NCI-H2196 treated with DMSO at 0.1 percent for 48 hours (cell line): ENCODE data around the gene TAF15.

Experiments used
- DNase-seq: peaks from one replicate; lab custom pipeline; 2025; ENCODE audit not compliant: unreplicated experiment; lab: John Stamatoyannopoulos, UW

The TAF15 gene

DNA sequence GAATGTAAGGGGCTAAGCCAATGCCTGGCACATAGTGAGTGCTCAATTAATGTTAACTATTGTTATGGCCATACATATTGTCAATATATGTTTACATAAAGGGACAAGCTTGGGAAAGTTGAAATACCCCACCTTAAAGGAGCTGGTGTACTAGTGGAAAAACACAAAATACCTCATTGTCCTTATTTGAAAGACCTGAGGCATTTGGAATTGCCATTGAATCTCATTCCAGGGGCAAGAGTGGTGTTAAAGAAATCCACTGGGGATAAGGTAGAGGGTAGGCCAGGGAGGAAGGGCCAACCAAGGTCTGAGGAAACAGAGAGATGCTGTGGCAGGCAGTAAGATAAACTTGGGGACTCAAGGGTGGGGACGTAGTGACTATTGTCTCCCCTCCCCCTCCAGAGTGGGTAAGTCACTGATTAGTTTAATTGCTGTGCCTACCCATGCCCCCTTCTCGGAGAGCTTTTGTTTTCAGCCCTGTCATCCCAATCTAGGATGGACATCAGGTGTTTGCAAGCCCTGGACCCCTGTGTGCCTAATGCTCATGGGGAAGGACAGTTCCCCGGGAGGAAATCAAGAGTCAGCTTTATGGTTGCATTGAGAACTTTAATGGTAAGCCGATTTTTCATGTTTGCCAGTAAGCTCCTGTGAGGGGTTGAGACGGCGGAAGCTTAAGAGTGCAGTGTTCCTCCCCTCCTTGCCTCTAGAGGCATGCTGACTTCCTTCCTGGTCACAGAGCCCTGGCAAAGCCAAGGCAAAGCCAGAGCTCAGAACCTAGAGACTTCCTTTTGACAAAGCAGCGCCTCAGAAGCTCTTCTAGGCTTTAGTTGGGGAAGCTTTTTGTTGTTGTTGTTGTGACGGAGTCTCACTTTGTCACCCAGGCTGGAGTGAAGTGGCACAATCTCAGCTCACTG is 61.9 kb downstream of the TAF15 start:
- DNase-seq, result no peak

DNA sequence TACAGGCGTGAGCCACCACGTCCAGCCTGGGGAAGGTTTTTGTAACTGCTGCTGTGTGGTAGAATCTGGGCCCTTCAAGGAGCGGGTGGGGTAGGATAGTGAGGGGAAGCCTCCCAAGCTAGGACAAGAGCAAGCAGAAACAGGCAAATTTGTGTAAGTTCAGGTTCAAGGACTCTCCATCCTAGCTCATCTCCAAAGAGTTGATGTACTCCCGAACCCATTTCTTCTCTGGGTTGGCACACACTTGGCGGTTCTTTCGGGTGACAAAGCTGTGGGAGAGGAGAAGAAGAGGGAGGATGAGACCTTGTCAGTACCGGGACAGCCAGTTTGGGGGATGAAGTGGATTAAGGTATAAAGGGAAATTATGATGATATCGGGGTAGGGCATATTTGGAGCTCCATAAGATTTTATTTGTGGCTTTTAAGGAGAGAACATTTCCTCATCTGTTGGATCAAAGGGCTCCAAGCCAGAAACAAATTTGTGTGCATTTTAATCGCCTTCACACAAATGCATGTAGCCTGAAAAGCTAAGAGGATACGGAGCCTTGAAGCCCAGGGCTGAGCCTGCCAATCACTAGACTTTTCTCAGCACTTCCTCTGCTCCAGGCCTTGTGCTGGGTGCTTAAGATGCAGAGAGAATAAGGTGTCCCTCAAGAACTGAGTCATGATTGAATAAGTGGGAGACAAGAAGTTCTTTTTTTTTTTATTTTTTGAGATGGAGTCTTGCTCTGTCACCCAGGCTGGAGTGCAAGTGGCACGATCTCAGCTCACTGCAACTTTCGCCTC is 63.1 kb downstream of the TAF15 start:
- no peak for DNase-seq

DNA sequence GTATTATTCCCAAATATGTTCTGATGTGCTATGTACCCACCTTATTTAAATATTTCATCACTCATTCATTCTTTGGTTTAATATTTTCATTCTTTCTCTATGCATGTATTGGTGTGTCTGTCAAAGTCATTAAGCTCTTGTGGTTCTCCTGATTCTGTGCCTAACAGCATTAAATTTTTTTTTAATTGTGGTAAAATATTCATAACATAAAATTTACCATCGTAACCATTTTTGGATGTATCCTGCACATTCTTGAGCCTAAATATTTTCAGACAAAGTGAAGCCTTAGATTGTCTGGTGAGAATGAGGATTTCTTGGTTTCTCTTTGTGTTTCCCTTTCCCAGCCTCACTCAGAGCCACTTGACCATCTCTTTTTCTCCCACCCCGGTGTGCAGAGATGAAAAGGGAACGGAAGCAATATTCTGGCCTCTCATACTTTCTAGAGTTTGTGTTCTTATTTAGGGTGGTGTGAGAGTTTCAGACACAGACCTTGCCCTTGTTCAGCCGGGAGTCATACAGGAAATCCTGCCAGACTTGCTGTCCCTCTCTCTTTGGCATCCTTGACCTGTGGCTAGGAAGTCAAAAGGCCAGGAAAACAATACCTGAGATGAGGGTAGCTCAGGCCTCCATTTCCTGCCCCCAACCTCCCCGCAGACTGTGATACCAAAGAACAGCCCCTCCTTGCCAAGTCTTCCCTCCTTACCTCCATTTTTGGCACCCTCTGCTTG is 66.0 kb downstream of the TAF15 start:
- no peak for DNase-seq

DNA sequence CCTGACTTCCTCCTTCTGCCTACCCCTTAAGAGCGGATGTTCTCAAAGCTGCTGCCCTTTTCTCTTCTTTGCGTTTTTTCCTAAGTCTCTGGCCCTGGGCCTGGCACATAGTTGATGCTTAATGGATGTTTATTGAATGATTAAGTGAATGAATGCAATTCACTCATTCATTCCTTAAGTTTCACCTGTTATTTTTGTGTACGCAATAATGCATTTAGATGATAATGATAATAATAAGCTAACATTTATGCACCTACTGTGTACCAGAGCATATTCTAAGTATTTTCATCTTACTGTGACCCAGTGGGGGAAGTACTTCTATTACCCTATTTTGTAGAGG is 66.5 kb downstream of the TAF15 start:
- no peak for DNase-seq

DNA sequence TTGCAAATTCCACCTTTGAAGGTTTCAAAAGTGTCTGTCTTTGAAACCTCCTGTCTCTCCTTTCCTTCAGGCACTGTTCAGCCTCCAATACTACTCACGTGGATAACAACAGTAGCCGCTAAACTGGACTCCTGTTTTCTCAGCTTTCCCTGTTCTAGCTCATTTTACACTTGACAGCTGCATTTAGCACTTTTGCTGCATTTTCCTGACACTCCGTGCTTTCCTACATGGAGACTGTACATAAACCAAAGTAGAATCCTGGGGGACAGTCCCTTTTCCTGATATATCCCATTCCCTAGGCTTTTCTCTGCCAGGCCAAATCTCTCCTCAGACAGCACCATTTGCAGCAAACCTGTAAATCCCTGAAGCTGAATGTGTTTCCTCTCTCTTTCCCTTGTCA is 67.2 kb downstream of the TAF15 start:
- no peak for DNase-seq

DNA sequence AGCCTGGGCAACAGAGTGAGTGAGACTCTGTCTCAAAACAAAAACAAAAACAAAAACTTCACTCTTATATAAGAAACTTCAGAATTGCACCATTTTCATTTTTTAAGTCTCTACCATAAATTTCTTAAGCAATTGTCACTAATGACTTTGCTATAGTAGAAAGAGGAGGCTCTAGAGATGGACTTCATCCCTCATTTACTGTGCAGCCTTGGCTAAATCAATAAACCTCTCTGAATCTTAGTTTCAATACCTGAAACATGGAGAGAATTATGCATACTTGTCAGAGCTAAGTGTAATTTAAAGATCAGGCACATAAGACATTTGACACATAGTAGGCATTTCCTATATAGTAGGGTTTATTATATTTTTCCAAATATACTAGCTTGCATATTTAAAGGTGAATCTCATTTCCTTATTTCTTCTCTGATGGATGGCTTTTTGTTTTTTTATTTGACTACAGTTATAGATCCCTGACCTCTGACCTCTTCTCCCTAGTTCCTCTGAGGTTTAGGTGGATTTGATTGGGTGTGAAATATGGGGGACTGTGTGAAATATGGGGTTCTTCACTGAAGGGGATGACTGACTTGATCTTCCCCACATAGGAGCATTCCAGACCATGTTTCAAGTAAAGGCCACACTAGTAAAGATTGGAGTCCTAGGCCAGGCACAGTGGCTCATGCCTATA is 68.2 kb downstream of the TAF15 start:
- no peak for DNase-seq

DNA sequence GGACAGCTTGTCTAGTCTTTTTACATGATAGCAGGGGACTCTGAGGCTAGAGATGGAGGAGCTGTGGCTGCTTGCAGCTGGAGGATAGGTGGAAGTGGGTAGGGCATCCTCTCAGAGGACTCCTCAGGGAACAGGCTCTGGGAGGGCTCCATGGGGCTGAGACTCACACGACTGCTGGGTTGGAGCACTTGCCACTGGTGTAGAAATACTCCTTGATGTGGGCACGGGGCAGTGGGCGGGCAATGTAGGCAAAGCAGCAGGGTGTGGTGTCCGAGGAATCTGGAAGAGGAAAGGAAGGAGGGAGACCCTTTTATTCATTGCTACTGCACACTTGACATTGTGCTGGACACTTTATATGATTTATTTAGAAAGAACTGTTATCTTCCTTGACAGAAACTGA is 69.1 kb downstream of the TAF15 start:
- no peak for DNase-seq

DNA sequence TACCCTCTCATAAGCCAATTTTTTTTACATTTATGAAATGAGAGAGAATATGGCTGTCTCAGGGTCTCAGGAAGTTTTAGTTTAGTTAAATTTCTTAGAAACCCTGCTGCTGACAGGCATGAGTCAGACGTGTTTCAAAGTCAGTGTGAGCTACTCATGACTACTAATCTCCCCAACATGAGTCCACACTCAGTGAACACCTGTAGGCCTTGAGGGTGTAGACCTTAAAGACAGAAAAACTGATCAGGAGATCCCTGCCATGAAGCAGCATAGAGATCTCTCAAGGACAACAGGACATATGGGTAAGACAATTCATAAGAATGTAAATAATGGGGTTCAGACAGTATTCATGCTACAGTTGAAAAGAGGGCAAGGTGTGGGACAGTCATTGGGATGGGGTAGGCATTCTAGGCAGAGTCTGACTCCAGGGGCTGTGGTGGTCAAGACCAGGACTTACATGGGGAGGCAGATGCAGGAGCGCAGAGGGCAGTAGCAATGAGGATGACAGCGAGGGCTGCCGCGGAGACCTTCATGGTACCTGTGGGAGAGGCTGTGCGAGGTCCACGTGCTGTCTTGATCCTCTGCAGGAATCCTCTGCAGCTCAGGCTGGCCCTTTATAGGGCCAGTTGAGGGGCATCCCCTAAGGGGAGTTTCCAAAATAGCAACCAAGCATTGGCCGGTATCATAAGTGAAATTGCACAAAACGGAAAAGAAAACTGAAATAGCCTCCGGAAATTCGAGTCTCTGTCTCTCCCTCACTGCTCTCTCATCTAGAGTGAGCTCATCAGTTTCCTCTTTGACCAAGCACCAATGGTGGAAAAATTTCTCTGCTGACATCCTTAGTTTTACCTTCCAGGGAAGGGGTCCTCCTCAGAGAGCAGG is 70.7 kb downstream of the TAF15 start, which contains the start of gene CCL5:
Gene CCL5 (minus strand): TSS at position 588 of the 882 bp plus-strand sequence.
- no peak for DNase-seq

DNA sequence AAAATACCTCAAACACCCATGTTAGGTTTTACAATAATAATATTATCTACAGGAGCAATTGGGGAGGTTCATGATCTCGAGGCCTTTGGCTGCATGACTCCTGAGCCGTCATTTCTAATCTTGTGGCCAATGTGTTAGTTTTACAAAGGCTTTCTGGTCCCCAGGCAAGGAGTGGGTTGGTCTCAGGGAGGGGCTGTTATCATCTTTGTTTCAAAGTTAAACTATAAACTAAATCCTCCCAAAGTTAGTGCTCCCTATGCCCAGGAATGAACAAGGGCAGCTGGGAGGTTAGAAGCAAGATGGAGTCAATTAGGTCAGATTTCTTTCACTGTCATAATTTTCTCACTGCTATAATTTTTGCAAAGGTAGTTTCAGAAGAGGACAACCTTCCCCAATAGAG is 80.0 kb downstream of the TAF15 start:
- no peak for DNase-seq

DNA sequence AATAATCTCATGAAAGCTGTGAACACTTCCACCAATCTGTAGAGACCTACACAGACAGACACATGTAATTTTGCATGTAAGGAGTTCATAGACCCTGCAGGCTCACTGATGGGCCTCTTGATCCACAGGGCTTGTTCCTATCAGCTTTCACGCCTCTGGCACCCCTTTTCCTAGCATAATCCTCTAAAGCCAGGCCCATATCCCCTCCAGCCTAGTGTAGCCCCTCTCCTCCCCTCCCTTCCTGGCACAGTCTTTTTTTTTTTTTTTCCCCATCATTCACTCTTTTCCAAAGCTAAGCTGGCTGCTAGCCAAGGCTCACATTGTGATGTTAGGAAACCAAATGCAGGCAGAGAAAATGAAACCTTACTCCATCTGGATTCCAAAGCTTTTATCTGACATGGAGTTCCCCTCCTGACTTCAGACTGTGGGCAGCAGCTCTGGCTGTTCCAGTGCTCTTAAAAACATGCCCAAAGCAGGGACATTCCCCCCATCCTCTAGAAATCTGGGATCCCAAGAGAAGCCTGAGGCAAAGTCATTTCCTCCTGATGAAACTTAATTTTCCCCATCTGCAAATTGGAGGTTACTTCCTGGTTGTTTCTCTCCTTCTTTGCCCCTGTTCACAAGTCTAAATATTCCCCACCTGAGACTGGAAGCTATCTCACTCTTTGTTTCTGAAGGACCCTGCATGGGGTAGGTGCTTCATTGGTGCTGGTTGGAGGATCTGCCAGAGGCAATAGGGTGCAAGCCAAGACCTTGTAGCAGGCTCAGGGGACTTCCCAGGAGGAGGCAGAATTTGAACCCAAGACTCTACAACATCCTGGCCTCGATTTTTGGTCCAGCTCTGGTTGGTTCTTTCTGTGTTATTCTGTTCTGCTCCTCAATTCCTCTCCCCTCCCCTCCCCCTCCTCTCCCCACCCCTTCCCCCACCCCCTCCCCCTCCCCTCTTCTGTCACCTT is 80.8 kb downstream of the TAF15 start:
- peak; percentile 20 for DNase-seq

DNA sequence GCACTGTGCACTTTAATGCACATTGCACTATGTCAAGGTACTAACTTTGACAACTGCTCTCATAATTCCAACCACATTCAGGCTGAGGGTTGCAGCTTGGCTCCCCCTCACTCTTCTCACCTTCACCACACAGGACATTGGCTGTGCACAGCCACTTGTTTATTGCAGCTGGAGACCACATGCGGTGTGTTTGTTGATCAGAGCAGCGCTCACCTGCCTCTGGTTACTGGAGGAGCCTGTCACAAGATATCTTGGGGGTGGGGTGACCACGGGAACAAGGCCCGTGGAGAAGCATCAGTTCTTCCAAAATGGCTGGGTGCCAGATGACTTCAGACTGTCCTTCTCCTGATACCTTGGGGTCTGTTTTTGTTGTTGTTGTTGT is 81.5 kb downstream of the TAF15 start:
- peak; percentile 48 for DNase-seq

DNA sequence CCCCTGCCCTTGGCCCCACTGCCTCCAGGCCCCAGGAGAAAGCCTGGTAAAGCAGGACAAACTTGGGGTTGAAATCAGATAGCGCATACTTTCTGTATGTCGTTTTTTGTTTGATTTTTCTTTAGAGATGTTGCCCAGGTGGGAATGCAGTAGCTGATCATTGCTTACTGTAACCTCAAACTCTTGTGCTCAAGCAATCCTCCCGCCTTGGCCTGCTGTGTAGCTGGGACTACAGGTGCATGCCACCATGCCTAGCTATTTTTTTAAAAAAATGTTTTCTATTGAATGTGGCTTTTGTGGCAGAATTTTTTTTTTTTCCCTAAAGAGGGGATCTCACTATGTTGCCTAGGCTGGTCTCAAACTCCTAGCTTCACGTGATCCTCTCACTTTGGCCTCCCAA is 82.0 kb downstream of the TAF15 start:
- DNase-seq, result no peak

DNA sequence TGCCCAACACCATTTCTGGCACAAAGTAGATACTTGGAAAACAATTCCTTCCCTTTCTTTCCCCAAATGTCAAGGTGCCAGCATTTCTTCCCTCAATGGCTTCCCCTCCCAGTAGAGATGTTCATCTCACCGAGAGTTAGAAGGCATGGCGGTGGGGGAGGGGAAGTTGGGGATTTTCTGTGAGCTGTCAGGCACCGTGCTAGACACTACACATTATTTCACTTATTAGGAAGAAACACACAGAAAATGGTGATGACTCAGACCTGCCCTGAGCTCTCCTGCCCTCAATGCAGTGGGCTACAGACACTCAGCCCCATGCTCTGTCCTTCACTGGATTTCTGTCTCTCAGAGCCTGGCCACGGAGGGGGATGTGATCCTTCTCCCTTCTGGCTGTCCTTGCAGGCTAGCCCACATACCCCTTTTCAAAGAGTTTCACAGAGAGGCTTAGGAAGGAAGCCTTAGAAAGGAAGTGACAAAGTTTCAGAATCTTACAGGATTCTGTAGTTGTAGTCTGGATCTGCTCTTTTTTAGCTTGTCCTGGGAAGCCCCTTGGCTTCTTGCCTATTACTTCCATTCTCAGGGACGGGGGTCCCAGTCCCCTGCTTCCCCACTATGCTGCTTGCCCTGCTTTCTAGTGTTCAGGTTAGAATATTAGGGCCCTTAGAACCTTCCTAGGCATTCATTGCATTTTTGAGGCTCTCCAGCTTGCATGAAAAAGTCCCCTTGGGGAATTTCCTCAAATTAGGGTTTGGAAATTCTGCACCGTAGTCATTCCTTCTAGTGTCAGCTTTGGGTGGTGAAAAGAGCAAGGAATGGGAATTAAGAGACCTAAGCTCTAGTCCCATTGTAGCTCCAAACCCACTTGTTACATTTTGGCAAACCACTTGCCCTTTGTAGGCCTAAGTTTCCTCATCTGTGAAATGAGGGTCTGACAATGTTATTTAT is 83.1 kb downstream of the TAF15 start:
- DNase-seq, result no peak

DNA sequence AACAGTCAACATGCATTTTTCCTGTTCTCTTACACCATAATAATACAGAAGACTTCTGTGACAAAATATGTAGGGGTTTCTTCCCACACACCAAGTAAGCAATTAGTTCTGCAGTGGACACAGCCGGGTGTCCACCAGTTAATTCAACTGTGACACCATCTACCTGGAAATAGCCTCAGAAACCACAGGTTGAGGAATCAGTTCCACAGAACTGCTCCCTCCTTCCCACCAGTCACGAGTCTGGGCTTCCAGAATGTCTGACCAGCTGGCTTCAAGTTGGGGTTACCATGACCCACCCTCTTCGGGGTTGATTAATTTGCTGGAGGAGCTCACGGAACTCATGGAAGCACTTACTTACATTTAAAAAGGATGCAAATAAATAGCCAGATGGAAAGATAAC is 84.5 kb downstream of the TAF15 start:
- no peak for DNase-seq

DNA sequence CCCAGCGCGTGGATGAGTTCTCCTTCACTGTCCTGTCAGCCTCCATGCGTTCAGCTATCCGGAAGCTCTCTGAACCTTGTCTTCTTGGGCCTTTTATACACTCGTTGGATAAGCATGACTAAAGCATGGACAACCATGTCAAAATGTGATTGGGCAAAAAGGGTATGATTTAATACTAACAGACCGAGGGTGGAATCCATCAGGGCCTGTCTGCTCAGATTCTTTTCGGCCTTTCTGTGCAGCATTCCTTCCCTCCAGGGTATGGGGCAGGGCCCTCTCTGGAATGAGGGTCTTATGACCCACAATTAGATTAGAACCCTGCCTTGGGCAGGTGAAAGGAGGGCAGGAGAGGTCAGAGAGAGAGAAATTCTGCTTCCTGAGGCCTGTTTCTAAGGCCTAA is 84.9 kb downstream of the TAF15 start:
- no peak for DNase-seq

DNA sequence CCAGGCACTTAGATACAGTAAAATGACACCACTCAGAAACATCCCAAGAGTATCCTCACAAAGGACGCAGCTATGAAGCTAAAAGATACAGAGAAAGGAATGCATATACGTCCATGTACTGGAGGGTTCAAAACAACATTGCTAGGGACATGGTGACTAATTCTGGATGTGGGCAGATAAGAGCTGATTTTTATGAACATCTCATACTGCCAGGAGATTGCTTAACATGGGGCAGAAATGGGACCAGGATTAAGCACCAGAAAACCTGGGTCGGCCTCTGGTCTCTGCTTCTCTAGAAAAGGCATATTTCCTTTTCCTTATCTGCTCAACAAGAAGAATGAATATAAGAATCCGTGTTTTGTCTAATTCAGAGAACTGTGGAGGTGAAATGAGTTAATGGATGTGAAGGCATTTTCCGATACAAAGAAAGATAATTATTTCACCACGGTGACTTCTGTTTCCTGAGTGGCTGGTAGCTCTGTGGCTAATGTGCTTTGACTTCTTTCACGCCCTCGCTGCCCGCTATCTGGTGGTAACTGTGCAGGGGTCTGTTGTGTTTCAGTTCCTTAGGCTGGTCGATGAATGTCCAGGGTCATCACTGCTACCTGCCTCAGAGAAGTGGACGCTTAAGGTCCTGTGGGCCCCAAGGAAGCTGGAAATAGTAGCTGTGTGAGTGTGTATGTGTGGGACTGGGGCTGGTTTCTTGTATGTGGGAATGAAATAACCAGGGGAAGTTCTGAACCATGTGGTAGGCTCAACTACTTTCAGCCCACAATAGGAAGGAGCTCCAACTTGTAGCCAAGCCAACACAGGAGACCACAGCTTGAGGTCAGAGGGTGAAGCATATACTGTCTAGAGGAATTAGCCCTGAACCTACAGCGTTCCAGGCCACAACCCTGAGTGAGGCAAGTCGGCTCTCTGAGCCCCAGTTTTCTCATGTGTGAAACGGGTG is 86.6 kb downstream of the TAF15 start:
- DNase-seq, result no peak
